Parathyroid adenoma (tissue), 2 donors: ENCODE results near the gene TDRD5.

ENCODE experiments used
- H2AFZ ChIP-seq: fragments of 300-600 bp; sonication (generic); one replicate; pipeline ENCODE4 v1.7.0; 2017; ENCODE audit warnings: antibody characterized with exemption, mild to moderate bottlenecking
- H3K27ac ChIP-seq: fragments of 300-600 bp; sonication (generic); one replicate; pipeline ENCODE4 v1.7.0; 2017
- H3K27me3 ChIP-seq: fragments of 300-600 bp; sonication (generic); one replicate; pipeline ENCODE4 v1.7.0; 2017; ENCODE audit warnings: low read length; ENCODE audit not compliant: control insufficient read depth, insufficient read depth
- H3K36me3 ChIP-seq: fragments of 300-600 bp; sonication (generic); one replicate; pipeline ENCODE4 v1.7.0; 2017; ENCODE audit warnings: low read length; ENCODE audit not compliant: control insufficient read depth, insufficient read depth
- H3K4me1 ChIP-seq: fragments of 300-600 bp; sonication (generic); one replicate; pipeline ENCODE4 v1.7.0; 2017; ENCODE audit warnings: control low read depth
- H3K4me2 ChIP-seq: fragments of 300-600 bp; sonication (generic); one replicate; pipeline ENCODE4 v1.7.0; 2017; ENCODE audit warnings: low read length
- H3K4me3 ChIP-seq: fragments of 300-600 bp; sonication (generic); one replicate; pipeline ENCODE4 v1.7.0; 2017; ENCODE audit warnings: low read depth, low read length
- H3K79me2 ChIP-seq: fragments of 300-600 bp; sonication (generic); one replicate; pipeline ENCODE4 v1.7.0; 2017; ENCODE audit warnings: control low read depth
- H3K9ac ChIP-seq: fragments of 300-600 bp; sonication (generic); one replicate; pipeline ENCODE4 v1.7.0; 2017; ENCODE audit warnings: mild to moderate bottlenecking
- H3K9me3 ChIP-seq: fragments of 300-600 bp; sonication (generic); one replicate; pipeline ENCODE4 v1.7.0; 2017; ENCODE audit warnings: low read length; ENCODE audit not compliant: control insufficient read depth
- CTCF ChIP-seq: fragments of 300-600 bp; sonication (generic); IDR thresholded peaks from one replicate; pipeline ENCODE4 v1.7.0; 2017; ENCODE audit warnings: antibody characterized with exemption, mild to moderate bottlenecking
- donor health status: primary hyperparathyroidism.

Gene TDRD5

GRCh38 chr1:179709841-179710329, 118.3 kb downstream of the TDRD5 start:
- Histone ChIP-seq H3K4me1 (no peaks in the 10 kb centered on the region), H3K36me3 (no peaks in the 10 kb centered on the region), H2AFZ (no peak overlapping the region), H3K9me3 (no peaks in the 10 kb centered on the region), H3K9ac (no peak overlapping the region), H3K4me3 (no peak overlapping the region), H3K27ac (no peak overlapping the region), H3K27me3 (no peaks in the 10 kb centered on the region), H3K79me2 (no peaks in the 10 kb centered on the region), H3K4me2 (no peak overlapping the region)
- no peak for TF ChIP-seq CTCF

GRCh38 chr1:179714159-179714558, 122.5 kb downstream of the TDRD5 start:
- no peak overlapping the region for H3K4me2 ChIP-seq
- H2AFZ ChIP-seq, result no peak overlapping the region
- H3K9me3 ChIP-seq, result no peaks in the 10 kb centered on the region
- no peak overlapping the region for H3K4me3 ChIP-seq
- H3K9ac ChIP-seq, result no peak overlapping the region
- no peak for TF ChIP-seq CTCF
- H3K36me3 ChIP-seq, result no peaks in the 10 kb centered on the region
- no peaks in the 10 kb centered on the region for H3K27me3 ChIP-seq
- H3K4me1 ChIP-seq, result no peaks in the 10 kb centered on the region
- no peaks in the 10 kb centered on the region for H3K79me2 ChIP-seq
- no peak overlapping the region for H3K27ac ChIP-seq

- H3K27ac ChIP-seq, result no peak overlapping the region
- H3K9me3 ChIP-seq, result no peaks in the 10 kb centered on the region
- no peak overlapping the region for H3K4me3 ChIP-seq
- no peak for TF ChIP-seq CTCF
- H3K9ac ChIP-seq, result no peak overlapping the region
- H3K4me1 ChIP-seq, result no peaks in the 10 kb centered on the region
- no peaks in the 10 kb centered on the region for H3K36me3 ChIP-seq
- H3K79me2 ChIP-seq, result no peaks in the 10 kb centered on the region
- no peak overlapping the region for H3K4me2 ChIP-seq
- H2AFZ ChIP-seq, result no peak overlapping the region
- no peaks in the 10 kb centered on the region for H3K27me3 ChIP-seq
These were observed 123.0 kb downstream of the TDRD5 start for GRCh38 chr1:179714623-179715022.

- Histone ChIP-seq H3K4me2 (no peak overlapping the region), H3K27me3 (no peaks in the 10 kb centered on the region), H3K79me2 (no peaks in the 10 kb centered on the region), H3K9ac (no peak overlapping the region), H2AFZ (no peak overlapping the region), H3K27ac (no peak overlapping the region), H3K4me3 (no peak overlapping the region), H3K9me3 (no peaks in the 10 kb centered on the region), H3K36me3 (no peaks in the 10 kb centered on the region), H3K4me1 (no peaks in the 10 kb centered on the region)
- no peak for TF ChIP-seq CTCF
These were observed 127.6 kb downstream of the TDRD5 start for GRCh38 chr1:179719272-179719671.

- Histone ChIP-seq H3K9me3 (no peaks in the 10 kb centered on the region), H3K27ac (no peak overlapping the region), H3K36me3 (no peaks in the 10 kb centered on the region), H2AFZ (no peak overlapping the region), H3K79me2 (no peaks in the 10 kb centered on the region), H3K4me2 (no peak overlapping the region), H3K4me1 (no peaks in the 10 kb centered on the region), H3K4me3 (no peak overlapping the region), H3K27me3 (no peaks in the 10 kb centered on the region), H3K9ac (no peak overlapping the region)
- TF ChIP-seq CTCF, result no peak
These were observed 136.6 kb downstream of the TDRD5 start for GRCh38 chr1:179728271-179728670.
